Ovary (tissue), 9 donors: ENCODE results near the gene OR4C45. TPM values are rescaled to one million over a fixed set of nuclear protein-coding genes. Genes with fewer than 3 reads are reported as not detected.
"Not testable (repeated sequence)": the region's sequence is repeated elsewhere in the genome, so short reads cannot be mapped to it uniquely, and the experiment has no call there.

Source experiments
- DNase-seq, 5 donors: peaks; one replicate each; pipeline ENCODE4 v3.0.0-alpha.2; 2019 to 2020
- H3K27ac ChIP-seq, 2 donors: fragments of 200-600 bp; one replicate each; pipeline versions ENCODE4 v1.5.1 to v1.8.0; 2019 to 2022
- H3K27me3 ChIP-seq: fragments of 200-600 bp; one replicate; pipeline ENCODE4 v1.8.0; 2022
- H3K36me3 ChIP-seq: fragments of 200-600 bp; sonication (generic); one replicate; pipeline ENCODE4 v1.5.1; 2019
- H3K4me1 ChIP-seq: one replicate; pipeline ENCODE4 v1.8.1; 2013; ENCODE audit warnings: mild to moderate bottlenecking, moderate library complexity; ENCODE audit not compliant: insufficient read depth
- H3K4me3 ChIP-seq: fragments of 200-600 bp; sonication (generic); one replicate; pipeline ENCODE4 v1.5.1; 2017
- H3K9me3 ChIP-seq, 2 donors: fragments of 200-600 bp in 1 of 2; sonication (generic) in 1 of 2; one replicate each; pipeline versions ENCODE4 v1.5.1 to v1.8.1; 2013 to 2019; ENCODE audit warnings: mild to moderate bottlenecking in 1 of 2, moderate library complexity in 1 of 2
- EP300 ChIP-seq: sonication (generic); formaldehyde crosslinking; IDR thresholded peaks from one replicate; pipeline ENCODE4 v1.6.1; 2017; ENCODE audit warnings: antibody characterized with exemption
- POLR2A ChIP-seq: fragments of 450-650 bp; IDR thresholded peaks from one replicate; pipeline ENCODE4 v1.6.1; 2017; ENCODE audit warnings: antibody characterized with exemption, mild to moderate bottlenecking, moderate library complexity
- WGBS, 3 donors: extraction: QIAGEN DNeasy Blood & Tissue Kit in 1 of 3; methylation state at CpG; one replicate each; pipeline versions ENCODE4 v1.1.5 to v1.1.7; 2013 to 2017; 5-methylcytosine and 5-hydroxymethylcytosine counted together
- intact Hi-C, 4 donors: fragments of 100-400 bp; cut with DNase I; formaldehyde crosslinking; loops; one replicate each; pipeline versions ENCODE4 v1.11.0 to v1.15.1; 2022 to 2023
- polyA plus RNA-seq, 2 donors: library from polyadenylated mRNA; stranded (reverse); fragments of 200-250 nt in 1 of 2; fragments of 350-450 nt in 1 of 2; fragmentation: Illumina TruSeq in 1 of 2; extraction: RNeasy Lipid Tissue Mini Kit (QIAGEN cat#74804) in 1 of 2; gene quantifications; one replicate each; pipeline ENCODE4 v1.2.3, GENCODE V29; 2013 to 2014
- total RNA-seq, 7 donors: library from RNA; depleted of rRNA in 2 of 7; stranded (reverse); fragments of >200 nt in 2 of 7; fragmentation: NEBNext Ultra II Directional in 3 of 7; extraction: Animal tissue kit (Norgen Biotek cat#: 25700) in 3 of 7; gene quantifications; one replicate each; pipeline versions ENCODE4 v1.1.0 to v1.2.4, GENCODE V29; 2016 to 2023
- TF ChIP-seq, protein P1 (sequence below), 3 donors: fragments of 450-650 bp in 2 of 3; fragments of 200-600 bp in 1 of 3; IDR thresholded peaks; one replicate each; pipeline versions ENCODE4 v1.5.1 to v1.8.0; 2016 to 2022; ENCODE audit warnings: antibody characterized with exemption in 3 of 3, mild to moderate bottlenecking in 1 of 3
- donor health status: DM: no; HTN: no; CAD: no; lungs with moderate emphysema.
- donor health status: DM: no; HTN: no; CAD: no.
- donor health status: Bipolar disorder and iron deficiency.
- donor health status: DM: yes; HTN: yes; CAD: no.
- donor health status: DM: no; HTN: no; CAD: no.
- donor health status: DM: yes; HTN: yes; CAD: no.

OR4C45 gene
- total and polyA plus RNA-seq, 9 donors, result not detected

- intact Hi-C loops, result no loop called here
- Histone ChIP-seq H3K9me3 (no peaks in the 10 kb centered on the region), H3K4me3 (no peak overlapping the region), H3K27me3 (no peaks in the 10 kb centered on the region), H3K36me3 (no peaks in the 10 kb centered on the region), H3K4me1 (no peaks in the 10 kb centered on the region), H3K27ac (no peak overlapping the region)
- TF ChIP-seq EP300, result no peak
- TF ChIP-seq, protein P1, sequence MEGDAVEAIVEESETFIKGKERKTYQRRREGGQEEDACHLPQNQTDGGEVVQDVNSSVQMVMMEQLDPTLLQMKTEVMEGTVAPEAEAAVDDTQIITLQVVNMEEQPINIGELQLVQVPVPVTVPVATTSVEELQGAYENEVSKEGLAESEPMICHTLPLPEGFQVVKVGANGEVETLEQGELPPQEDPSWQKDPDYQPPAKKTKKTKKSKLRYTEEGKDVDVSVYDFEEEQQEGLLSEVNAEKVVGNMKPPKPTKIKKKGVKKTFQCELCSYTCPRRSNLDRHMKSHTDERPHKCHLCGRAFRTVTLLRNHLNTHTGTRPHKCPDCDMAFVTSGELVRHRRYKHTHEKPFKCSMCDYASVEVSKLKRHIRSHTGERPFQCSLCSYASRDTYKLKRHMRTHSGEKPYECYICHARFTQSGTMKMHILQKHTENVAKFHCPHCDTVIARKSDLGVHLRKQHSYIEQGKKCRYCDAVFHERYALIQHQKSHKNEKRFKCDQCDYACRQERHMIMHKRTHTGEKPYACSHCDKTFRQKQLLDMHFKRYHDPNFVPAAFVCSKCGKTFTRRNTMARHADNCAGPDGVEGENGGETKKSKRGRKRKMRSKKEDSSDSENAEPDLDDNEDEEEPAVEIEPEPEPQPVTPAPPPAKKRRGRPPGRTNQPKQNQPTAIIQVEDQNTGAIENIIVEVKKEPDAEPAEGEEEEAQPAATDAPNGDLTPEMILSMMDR (IDR thresholded peaks at IDR 0.05), result no peak
- TF ChIP-seq POLR2A, result no peak
- DNase-seq, result no peak
- WGBS, 3 donors, result 86 to 91% (median 91%) methylated on average over 2 of the region's 2 CpGs
These were observed 12.0 kb downstream of the OR4C45 start for GRCh38 chr11:50044647-50045046.

DNA sequence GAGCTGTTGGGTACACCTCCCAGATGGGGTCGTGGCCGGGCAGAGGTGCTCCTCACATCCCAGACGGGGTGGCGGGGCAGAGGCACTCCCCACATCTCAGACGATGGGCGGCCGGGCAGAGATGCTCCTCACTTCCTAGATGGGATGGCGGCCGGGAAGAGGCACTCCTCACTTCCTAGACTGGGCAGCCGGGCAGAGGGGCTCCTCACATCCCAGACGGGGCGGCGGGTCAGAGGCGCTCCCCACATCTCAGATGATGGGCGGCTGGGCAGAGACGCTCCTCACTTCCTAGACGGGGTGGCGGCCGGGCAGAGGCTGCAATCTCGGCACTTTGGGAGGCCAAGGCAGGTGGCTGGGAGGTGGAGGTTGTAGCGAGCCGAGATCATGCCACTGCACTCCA is 30.4 kb downstream of the OR4C45 start:
- DNase-seq, H3K27me3 ChIP-seq, H3K9me3 ChIP-seq, H3K4me1 ChIP-seq, H3K27ac ChIP-seq, H3K36me3 ChIP-seq, H3K4me3 ChIP-seq: not testable (repeated sequence)
- intact Hi-C loops, result loop anchor here in 1 of 4 donors (10.0 kb wide), 1 partner anchor 432 kb away; no protein-coding TSS in a partner anchor
- WGBS, 3 donors, result 87 to 94% (median 90%) methylated on average over 18 to 22 of the region's 22 CpGs

DNA sequence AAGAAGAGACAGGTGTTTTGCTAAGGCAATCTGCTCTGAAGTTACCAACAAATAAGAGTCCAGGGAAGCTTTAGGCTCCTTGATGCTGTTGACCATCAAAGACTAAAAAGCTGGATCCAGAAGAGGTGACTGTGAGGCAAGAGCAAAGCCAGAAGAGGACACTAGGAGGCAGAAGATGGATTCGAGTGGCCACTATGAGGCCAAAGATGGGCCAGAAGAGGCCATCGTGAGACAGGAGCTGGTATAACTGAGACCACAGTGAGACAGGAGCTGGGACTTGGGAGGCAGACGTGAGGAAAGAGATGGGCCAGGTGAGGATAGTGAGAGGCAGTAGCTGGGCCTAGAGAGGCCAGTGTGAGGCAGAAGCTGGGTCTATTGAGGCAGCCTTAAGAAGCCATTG is 37.7 kb downstream of the OR4C45 start:
- no peak overlapping the region for H3K4me3 ChIP-seq
- no peak for DNase-seq
- peaks cover 0 to 6% of the 10 kb centered on the region in 2 donors for H3K9me3 ChIP-seq
- 44 to 60% (median 47%) methylated on average over 3 of the region's 3 CpGs for WGBS, 3 donors
- H3K36me3 ChIP-seq, result no peaks in the 10 kb centered on the region
- intact Hi-C loops, result no loop called here
- no peak overlapping the region for H3K27ac ChIP-seq
- no peak for TF ChIP-seq EP300
- no peak for TF ChIP-seq POLR2A
- TF ChIP-seq, protein P1 (IDR thresholded peaks at IDR 0.05), result no peak
- H3K27me3 ChIP-seq, result no peaks in the 10 kb centered on the region
- H3K4me1 ChIP-seq, result no peaks in the 10 kb centered on the region

DNA sequence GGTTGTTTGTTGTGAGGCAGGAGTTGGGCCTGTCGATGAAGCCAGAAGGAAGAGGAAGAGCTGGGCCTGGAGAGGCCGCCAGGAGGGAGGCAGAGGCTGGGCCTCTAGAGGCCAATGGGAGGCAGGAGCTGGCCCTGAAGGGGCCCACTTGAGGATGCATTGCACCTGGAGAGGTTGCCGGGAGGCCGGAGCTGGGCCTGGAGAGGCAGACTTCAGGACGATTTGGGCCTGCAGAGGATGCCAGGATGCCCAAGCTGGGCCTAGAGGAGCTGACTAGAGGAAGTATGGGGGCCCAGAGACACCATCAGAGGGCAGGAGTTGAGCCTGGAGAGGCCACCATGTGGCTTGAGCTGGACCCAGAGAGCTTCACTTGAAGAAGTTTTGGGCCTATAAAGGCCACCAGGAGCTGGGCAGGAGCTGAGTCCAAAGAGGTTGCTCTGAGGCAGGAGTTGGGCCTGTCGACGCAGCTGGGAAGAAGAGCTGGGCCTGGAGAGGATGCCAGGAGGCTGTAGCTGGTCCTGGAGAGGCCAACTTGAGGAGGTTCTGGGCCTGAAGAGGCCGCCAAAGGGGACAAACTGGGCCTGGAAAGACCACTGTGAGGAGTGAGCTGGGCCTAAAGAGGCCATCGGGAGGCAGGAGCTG is 39.0 kb downstream of the OR4C45 start:
- no peaks in the 10 kb centered on the region for H3K36me3 ChIP-seq
- no peak overlapping the region for H3K27ac ChIP-seq
- WGBS, 3 donors, result 59 to 71% (median 62%) methylated on average over 9 of the region's 9 CpGs
- H3K27me3 ChIP-seq, result no peaks in the 10 kb centered on the region
- H3K9me3 ChIP-seq, result peaks cover 0 to 6% of the 10 kb centered on the region in 2 donors
- no peak for TF ChIP-seq POLR2A
- TF ChIP-seq EP300, result no peak
- TF ChIP-seq, protein P1 (IDR thresholded peaks at IDR 0.05), result no peak
- H3K4me3 ChIP-seq, result no peak overlapping the region
- no peaks in the 10 kb centered on the region for H3K4me1 ChIP-seq
- no peak for DNase-seq
- intact Hi-C loops, result no loop called here

- H3K4me1 ChIP-seq, result no peaks in the 10 kb centered on the region
- no peak overlapping the region for H3K4me3 ChIP-seq
- DNase-seq, result no peak
- H3K9me3 ChIP-seq, result peaks cover 0 to 6% of the 10 kb centered on the region in 2 donors
- 67 to 77% (median 69%) methylated on average over 12 of the region's 12 CpGs for WGBS, 3 donors
- intact Hi-C loops, result no loop called here
- no peak for TF ChIP-seq EP300
- no peak for TF ChIP-seq POLR2A
- TF ChIP-seq, protein P1 (IDR thresholded peaks at IDR 0.05), result no peak
- no peak overlapping the region for H3K27ac ChIP-seq
- no peaks in the 10 kb centered on the region for H3K27me3 ChIP-seq
- no peaks in the 10 kb centered on the region for H3K36me3 ChIP-seq
These were observed 39.8 kb downstream of the OR4C45 start for GRCh38 chr11:50072226-50073112.
